ENCODE data around the gene GALNT14.
A peak's percentile ranks its signal among the peaks of the same experiment; 100 is the strongest.

Gene GALNT14

GRCh38 chr2:31083234-31083993, 54.8 kb downstream of the GALNT14 start:
- no peak for DNase-seq

DNA sequence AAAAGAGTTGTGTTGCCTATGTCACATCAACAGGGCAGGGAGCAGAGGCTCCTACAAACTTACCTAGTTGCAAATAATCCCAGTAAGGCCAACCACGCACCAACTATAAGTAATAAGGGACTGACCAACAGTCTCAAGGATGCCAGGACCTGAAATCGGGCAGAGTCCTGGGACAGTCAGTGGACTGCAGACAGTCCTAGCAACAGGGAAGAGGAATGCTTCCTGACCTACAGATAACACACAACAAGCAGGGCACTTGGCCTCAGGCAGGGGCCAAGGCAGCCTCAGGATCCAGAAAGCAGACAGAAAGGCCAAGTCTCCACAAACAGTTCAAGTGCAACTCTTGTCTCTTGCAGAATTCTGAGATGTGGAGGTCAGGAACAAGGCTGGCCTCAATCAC, 56.2 kb downstream of the GALNT14 start:
- no peak for DNase-seq

- no peak for DNase-seq
These were observed 56.7 kb downstream of the GALNT14 start for GRCh38 chr2:31081492-31081891.

GRCh38 chr2:31080361-31080760, 57.9 kb downstream of the GALNT14 start:
- DNase-seq = no peak

- DNase-seq = peak; percentile 21
These were observed 58.6 kb downstream of the GALNT14 start for GRCh38 chr2:31079665-31080064.

DNA sequence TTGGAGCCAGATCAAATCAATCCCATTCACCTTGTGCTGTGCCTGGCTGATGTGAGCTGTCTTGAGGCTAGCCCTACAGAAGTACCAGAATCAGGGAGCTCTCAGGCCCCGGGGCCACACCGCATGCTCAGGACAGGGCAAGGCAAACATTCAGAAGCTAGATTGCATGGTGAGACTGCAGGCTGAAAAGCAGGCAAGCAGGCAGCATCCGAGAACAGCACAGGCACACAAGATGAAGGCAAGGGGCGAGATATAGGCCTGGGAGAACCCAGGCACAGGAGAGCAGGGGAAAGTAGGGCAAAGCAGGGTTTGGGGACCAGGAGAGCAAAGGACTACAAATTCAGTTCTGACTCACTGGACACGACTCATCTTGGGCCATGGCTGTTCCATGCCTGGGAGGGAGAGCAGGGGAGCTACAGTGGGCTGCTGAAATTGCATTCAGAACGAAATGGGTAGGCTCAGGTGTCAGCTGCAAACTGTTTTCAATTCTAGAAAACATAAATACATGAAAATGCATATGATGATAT, 59.6 kb downstream of the GALNT14 start:
- DNase-seq = no peak

GRCh38 chr2:31078011-31078410, 60.2 kb downstream of the GALNT14 start:
- no peak for DNase-seq

DNA sequence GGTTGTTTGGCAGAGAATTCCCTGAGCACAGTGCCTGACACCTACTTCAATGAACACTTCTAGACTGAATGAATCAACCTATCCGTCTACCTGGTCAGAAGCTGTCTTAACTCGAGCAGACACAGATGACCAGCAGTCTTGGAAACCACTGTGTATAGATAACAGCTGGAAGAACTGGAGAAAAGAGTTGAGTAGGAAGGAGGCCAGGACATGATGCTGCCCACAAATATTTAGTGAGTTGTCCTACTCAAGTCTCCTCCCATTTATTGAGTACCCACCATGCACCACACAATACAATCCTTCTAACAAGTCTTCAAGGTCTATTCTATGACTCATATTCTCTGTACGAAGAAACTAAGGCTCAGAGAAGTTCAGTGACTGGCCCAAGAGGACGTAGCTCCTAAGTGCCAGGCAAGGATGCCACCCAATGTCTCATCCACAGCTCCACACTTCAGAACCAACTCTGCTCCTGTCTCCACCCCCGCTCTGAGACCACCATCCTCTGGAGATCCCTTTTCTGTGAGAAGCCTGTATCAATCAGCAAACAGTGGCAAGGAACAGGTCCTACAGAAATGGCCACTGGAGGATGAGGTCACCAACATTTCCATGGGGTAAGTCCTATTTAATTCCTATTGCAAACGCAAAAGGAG, 62.2 kb downstream of the GALNT14 start:
- no peak for DNase-seq

DNA sequence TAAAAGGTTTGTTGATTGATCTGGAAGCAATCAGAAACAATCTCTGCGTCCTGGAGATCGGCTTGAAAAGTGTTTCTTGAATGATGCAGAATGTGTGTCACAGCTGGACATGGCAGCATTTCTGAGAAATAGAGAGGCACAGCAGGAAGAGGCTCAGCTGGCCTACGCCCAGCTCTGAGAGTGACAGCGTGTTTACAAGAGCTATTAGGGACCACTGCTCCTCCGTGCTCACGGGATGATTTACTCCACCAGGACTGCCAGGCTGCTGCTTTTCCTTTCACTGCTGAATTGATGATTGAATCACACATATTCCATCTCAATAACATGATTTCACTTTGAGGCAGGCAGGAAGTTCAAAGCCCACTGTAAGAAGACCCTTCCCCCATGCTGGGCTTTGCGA, 62.8 kb downstream of the GALNT14 start:
- DNase-seq = peak; percentile 58

DNA sequence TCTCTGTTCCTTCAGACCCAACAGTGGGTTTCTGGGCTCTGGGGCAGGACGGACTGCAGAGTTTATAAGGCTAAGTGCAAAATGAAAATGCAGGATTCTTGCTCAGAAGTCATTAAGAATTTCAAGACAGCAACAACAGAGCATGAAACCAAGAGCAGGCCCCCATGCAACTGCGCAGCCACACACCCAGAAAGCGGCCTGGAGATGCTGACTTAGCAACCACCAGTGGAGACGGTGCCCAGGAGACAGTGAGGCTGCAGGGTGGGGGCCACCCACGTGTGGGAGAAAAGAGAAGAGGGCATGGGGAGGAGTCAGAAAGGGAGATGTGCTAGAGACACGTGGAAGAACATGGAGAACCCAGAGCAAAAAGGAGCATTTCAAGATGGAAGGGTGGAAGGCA, 66.5 kb downstream of the GALNT14 start:
- DNase-seq = no peak

- no peak for DNase-seq
These were observed 67.7 kb downstream of the GALNT14 start for GRCh38 chr2:31070339-31071125.

DNA sequence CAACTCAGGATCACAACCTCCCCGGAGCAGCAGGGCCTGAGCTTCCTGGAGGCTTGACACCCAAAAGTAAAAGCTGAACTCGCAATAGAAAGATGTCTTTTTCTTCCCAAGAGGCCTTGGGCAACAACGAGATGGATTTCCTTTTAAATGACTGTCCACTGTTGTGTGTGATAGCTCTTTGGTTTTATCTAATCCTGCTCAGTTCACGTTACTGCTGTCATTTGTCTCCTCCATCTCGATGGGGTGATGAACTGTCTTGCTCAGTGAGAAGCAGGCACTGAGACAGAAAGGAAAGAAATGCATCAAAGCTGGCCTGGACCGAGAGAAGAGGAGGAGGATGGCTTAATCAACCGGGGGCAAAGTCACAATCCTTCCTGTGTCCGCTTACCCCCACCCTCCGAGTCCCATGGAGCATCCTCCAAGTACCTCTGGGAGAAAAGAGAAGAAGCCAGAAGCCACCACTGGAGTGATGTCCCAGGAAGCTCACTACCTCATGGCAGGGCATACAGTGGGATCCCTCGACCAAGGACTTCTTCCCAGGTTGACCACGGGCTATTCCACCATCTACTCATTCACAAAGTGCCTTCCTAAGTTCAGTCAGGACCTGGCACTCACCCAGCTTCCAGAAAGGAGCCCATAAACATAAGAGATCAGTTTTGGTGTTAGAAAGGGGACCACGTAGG, 68.5 kb downstream of the GALNT14 start:
- no peak for DNase-seq

DNA sequence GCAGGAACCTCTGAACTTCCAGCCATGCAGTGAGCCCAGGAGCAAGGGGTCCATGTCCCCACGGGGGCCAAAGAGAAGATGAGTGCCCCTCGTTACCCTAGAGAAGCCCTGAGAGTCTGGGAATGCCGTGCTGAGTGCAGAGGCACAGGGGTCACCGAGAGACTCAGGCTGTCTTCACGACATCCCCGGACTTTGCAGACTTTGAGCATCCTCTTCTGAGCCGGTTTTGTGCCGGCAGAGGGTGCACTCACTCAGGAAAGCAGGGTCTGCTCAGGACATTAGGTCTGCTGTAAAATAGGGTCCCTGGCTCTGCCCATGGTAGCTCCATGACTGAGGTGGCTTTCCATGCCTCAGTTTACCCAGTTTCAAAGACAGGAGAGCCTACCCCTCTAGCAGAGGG, 71.0 kb downstream of the GALNT14 start:
- DNase-seq = no peak

DNA sequence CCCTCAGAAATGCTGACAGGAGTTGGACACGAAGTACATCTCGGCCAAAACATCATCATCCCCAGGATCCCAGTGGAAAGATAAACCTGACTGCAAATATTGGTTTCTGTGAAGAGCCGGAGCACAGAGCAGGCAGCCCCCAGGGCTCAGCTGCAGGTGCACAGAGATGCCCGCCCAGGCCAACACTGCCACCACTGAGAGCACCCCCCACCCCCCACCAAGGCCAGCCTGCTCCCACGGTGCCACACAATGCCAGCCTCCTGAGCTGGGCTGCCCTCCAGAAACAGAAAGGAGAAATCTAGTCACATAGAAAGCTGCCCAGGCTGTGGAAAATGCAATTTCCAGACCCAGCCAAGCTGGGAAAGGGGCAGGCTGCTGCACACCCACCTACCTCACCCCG, 71.7 kb downstream of the GALNT14 start:
- peak; percentile 25 for DNase-seq

- DNase-seq = no peak
These were observed 72.2 kb downstream of the GALNT14 start for GRCh38 chr2:31066086-31066485.

GRCh38 chr2:31065356-31065755, 72.9 kb downstream of the GALNT14 start:
- DNase-seq = no peak

GRCh38 chr2:31060397-31060796, 77.8 kb downstream of the GALNT14 start:
- peak; percentile 20 for DNase-seq

DNA sequence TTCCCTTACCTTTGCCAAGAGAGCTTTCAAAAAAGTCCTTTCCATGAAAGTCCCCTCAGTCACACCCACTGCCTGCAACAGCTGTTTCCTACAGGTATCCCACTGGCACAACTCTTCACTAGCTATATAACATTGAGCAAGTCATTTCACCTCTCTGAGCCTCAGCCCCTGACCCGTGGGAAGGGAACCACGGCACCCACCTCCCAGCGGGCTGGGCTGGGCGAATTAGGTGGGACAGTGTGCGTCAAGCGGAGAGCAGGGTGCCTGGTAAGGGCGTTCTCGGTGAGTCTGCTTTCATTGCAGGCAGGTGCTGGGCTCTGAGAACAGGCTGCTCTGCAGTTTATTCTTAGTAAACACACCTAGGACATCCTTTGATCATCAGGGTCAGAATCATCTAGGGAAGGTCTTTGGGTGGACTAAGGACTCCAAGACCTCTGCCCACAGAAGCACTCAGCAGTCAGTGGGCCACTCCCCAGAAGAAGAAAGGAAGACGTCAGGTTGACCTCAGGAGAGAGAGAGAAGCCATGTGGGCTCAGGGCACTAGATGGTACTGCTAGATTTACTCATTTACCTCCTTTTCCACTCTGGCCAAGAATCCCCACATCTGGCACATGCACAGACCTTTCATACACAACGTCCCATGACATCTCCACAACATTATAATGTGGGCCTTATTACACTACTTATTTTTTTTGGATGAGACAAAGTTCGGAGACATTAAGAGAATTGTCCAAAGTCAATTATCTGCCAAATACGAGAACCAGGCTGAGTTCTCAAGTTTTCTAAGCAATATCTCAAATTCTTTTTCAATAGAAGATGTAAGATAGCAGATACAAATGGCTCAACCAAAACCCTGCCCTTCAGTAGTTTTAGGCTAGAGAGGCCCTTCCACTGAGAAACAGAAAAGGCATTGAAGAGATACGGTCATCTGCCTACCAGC, 79.9 kb downstream of the GALNT14 start:
- DNase-seq = no peak

DNA sequence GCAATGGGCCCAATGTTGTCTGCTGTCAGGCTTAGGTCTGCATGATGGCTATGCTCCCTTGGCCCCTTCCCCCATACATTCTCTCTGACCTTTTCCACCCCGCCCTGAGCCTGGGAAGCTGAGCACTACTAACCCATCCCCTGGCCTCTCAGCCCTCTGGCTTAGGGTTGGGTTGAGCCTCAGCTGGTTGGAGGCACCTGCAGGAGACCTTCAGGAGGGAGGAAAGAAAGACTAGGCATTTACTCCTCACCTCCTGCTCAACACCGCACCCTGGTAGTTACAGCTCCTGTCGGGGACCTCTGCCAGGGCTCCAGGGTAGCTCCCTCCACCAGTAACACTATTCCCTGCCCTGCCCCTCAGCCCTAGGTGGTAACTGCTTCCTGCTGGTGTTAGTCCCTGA, 80.5 kb downstream of the GALNT14 start:
- no peak for DNase-seq

GRCh38 chr2:31055938-31056337, 82.3 kb downstream of the GALNT14 start:
- DNase-seq = no peak

- DNase-seq = no peak
These were observed 83.3 kb downstream of the GALNT14 start for GRCh38 chr2:31054842-31055388.
